ENCODE data around the gene KIAA0040.
"Not testable (repeated sequence)": the region's sequence is repeated elsewhere in the genome, so short reads cannot be mapped to it uniquely, and the experiment has no call there.

KIAA0040 gene

DNA sequence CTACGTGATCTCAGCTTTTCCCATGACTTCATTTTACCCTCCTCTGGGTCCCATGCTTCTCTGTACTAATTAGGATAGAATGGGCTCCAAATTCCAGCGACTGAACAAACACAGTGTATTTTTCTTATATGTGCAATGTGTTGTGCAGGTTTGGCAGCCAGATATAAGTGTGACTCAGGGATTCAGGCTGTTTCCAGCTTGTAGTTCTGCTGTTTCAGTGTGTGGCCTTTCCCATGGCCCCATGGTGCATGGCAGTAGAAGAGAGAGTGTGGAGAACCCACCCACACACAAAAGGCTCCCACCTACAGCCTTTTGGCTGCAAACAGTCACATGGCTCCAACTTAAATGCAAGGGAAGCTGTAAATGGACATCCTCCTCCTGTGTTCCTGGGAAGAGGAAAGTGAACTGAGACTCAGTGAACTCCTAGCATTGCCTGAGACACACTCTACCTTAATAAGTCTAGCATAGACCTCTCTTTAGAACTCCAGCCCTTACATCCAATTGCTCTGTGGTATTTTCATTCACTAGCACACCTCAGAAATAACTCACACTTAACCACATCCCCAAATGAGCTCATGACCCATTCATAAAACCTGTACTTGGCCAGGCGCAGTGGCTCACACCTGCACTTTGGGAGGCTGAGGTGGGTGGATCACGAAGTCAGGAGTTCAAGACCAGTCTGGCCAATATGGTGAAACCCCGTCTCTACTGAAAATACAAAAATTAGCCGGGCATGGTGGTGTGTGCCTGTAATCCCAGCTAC lies 58.7 kb downstream of the KIAA0040 start:
- no peak for DNase-seq

DNA sequence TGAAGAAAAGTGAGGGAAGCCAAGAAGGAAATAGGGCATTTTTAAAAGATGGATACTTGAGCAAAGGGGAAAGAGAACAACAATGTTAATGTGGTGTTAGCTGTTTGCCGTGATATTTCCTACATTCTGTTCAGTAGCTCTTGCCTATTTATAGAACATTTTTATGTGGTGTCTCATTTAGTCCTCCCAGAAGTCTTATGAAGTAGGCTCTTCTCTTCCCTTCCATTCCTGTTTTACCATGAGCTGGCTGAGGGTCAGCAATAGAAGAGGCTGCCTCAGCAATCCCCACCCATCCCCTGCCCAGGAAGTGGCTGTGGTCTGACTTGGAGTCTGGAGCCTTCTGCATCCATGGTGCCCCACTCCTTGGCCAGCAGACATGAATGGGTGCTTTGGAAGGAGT lies 60.1 kb downstream of the KIAA0040 start:
- no peak for DNase-seq

DNA sequence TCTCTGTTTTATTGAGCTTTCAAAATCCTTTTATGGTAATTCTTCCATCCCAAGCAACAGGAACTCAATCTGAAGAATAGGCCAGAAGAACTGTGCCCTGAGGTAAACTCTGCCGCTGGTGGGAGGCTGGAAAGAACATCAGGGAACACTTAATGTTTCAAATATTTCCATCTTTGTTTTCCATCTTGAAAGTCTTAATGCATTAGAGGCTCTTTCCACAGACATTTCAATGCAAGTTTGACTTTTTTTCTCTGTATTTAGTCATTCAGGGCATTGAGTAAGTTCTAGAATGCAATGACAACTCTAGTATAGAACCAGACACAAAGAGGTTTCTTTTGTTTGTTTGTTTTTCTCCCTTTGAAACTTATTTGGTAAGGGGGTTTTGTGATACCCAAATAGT lies 61.5 kb downstream of the KIAA0040 start:
- DNase-seq, result no peak

DNA sequence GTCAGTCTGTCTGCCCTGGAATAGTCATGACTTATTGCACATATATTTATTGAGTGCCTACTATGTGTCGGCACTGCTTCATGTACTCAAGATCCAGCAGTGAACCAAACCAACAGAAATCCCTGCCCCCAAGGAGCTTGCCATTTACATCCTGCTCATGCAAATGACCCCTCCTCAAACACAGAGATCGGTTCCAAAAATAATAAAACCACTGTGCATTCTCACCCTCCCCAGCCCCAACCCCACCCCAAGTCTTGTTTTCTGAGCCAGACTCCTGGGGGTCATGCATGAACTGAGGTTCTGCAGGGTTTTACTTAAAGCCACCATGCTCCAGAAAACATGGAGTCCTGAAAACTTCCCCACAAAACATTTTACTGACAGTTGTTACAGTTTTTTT lies 61.9 kb downstream of the KIAA0040 start:
- no peak for DNase-seq

DNA sequence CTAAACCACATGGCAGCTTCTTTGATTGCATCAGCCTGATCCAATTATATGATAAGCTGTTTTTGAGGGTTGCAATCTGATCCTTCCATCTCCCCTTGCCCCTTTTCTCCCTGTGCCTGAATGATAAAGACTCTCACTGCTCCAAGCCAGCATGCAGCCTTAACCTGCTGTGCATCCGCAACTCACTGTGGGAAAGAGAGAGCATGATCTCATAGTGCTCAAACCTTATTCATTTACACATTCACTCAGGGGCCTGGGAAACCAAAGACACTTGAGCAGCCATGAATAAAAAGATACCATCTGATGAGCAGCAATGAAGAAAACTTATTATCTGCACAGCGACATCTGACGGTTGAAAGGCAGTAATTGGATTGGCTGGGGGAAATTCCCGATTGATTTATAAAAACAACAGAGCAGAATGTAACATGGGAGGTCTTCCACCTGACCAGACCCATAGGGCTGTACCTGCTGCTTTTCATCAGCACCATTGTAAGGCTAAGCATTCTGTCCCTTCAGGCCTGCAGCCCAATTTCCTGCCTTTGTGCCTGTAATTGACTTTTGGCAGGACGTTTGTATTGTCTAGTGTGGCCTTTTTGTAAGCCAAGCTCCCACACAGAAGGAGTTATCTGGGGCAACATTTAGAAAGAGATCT lies 62.5 kb downstream of the KIAA0040 start:
- peak; percentile 19 for DNase-seq

DNA sequence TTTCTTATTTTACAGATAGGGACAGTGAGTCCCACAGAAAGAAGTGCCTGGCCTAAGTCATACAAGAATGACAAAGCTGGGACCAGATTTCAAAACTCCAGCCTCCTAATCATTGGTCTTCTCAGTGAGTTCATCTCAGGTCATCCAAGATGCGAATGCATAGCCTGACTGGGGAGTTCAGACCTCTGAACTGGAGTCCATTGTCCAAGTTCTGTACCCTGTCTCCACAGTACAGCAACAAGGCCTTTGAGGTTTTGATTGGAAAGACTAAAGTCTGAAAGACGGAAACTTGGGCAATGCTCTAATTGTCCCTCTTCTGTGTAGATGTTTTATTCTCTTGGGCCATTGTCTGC lies 63.0 kb downstream of the KIAA0040 start:
- no peak for DNase-seq

DNA sequence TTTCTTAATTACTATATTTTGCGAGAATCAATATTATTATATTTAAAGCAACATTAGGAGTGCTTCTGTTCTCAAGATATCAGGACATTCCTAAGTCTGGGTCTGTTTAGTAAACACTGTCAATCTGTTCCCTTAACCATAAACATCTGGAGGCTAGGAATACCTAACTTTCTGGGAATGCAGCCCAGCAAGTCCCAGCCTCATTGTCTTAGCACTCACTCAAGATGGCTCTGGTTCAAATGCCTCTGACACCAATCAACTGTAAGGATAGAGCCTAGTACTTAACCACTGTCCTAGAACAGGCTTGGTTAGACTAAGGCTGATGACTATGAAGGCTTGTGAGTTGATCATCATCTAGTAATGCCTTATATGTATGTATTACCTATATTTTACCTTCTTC lies 63.4 kb downstream of the KIAA0040 start:
- no peak for DNase-seq

DNA sequence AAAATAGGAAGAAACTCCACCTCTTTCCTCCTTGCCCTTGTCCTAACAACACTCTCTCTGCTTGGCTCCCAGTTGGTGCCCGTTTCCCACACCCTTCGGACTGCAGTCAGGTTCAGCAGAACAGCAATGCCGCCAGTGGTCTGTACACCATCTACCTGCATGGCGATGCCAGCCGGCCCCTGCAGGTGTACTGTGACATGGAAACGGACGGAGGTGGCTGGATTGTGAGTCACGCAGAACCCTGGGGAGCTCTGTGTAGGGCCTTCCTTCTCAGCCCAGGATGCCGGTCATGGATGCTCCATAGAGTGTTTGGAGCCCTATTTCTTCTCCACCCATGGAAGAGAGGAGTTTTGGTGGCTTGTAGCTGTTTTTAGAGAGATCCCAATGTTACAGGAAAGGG lies 64.1 kb downstream of the KIAA0040 start:
- no peak for DNase-seq

DNA sequence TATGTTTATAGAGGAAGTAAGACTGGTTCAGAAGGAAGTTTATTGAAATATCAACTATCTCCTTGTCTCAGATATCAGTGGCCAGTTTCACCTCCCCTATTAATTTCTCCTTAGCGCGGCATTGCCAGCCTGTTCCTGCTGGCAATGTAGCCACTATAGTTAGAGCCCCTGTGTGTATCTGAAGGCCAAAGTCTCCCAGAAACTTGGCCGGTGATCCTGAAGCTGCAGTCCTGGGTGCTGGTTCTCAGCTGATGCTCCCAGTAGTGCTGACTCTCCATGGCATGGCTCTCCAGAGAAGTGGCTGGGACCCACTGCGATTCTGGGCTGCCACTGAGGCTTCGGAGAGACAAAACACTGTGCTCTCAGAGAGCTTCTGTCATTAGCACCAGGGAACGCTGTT lies 65.0 kb downstream of the KIAA0040 start:
- no peak for DNase-seq

DNA sequence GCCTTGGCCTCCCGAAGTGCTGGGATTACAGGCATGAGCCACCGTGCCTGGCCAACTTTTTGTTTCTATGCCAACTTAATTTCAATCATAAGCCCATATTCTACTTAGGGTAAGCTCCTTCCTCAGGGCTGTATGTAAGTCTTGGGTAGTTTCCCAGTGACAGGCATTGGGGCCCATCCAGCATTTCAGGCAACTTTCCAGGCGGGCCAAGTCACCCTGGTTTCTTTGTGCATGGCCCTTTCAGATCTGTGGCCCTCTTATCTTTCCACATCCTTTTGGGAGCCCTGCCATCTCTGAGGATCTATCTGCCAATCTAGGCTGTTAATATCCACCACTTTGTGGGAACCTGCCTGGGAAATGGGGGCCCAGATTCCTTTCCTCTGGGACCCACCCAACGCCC lies 66.2 kb downstream of the KIAA0040 start:
- DNase-seq, result no peak

DNA sequence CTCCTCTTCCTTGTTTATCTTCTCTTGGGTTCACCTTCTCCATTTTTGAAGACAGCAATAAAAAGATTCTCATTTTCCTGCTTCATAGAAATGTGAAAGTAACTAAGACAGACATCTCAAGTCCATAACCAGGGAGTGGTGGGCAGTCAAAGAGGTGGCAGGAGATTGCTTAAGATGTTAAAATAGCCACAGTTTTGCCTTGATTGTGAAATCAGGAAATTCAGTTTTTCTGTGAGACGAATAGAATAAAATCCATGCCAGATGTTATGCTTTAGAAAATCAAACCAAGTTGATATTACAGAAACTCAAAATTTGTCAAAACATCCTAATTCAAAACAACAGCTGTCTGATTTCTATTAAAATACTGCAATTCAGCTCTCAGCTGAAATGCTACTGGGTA lies 67.7 kb downstream of the KIAA0040 start:
- no peak for DNase-seq

DNA sequence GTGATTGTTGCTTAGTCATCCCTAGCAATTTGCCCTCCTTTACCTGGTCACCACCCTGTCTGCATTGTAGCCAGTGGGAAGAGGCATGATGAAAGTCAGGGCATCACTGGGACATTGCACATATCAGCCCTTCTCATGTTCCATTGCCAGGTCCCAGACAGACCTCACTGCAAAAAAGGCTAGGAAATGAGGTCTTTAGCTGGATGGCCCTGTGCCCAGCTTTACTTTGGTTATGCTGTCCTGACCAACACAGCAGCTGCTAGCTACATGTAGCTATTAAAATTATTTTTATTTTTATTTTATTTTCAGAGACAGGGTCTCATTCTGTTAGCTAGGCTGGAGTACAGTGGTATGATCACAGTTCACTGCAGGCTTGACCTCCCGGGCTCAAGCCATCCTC lies 72.1 kb downstream of the KIAA0040 start:
- DNase-seq, result no peak

DNA sequence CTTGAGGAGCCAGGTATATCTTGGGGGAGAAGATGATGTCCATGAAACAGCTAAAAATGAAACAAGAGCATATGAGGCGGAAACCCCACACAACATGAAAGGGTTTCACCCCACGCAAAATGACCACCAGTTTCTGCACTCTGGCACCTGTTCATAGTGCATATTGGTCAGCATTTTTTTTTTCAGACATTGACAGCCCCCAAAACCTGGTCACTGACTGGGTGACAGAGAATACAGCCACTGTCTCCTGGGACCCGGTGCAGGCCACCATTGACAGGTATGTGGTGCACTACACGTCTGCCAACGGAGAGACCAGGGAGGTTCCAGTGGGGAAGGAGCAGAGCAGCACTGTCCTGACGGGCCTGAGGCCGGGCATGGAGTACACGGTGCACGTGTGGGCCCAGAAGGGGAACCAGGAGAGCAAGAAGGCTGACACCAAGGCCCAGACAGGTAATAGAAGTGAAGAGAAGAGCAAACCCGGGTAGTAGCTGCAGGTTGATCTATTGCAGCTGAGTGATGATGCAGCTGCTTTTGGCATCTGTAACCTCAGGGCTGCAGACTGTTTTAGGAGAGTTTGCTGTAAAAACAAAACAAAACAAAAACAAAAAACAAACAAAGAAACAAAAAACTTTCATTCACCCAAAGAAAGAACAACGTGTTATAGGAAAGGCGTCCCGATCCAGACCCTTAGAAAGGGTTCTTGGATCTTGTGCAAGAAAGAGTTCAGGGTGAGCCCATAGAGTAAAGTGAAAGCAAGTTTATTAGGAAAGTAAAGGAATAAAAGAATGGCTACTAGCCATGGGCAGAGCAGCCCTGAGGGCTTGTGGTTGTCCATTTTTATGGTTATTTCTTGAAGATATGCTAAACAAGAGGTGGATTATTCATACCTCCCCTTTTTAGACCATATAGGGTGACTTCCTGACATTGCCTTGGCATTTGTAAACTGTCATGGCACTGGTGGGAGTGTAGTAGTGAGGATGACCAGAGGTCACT lies 73.9 kb downstream of the KIAA0040 start:
- no peak for DNase-seq

DNA sequence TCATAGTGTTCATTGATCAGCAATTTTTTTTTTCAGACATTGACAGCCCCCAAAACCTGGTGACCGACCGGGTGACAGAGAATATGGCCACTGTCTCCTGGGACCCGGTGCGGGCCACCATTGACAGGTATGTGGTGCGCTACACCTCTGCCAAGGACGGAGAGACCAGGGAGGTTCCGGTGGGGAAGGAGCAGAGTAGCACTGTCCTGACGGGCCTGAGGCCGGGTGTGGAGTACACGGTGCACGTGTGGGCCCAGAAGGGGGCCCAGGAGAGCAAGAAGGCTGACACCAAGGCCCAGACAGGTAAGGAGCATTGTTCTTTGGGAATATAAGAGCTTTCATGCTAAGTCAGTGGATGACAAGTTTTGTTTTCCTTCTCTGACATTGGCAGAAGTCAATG lies 75.7 kb downstream of the KIAA0040 start:
- no peak for DNase-seq

DNA sequence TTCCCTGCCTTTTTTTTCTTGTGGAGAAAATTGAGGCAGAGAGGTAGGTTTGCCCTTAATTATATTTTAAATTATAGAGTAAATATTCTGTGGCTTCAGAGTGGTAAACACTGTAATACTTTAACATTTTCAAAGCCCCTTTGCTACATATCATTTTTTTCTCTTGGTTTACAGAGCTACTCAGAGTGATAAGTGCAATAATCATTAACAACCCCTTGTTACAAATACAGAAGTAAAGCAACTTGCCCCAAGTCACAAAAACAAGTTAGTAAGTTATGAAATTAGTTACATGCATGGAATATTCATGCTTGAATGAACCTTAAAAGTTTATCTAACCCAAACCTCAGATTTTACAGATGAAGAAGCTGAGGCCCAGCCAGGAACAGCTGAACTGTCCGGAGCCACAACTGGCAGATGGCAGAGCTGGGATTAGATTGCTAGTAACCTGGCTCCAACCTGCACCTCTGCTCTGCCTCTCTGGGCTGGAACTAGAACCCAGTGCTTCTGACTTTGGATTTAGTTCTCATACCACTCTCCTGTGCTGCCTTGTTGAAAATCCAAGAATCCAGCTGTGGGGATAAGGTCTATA lies 76.3 kb downstream of the KIAA0040 start:
- no peak for DNase-seq

DNA sequence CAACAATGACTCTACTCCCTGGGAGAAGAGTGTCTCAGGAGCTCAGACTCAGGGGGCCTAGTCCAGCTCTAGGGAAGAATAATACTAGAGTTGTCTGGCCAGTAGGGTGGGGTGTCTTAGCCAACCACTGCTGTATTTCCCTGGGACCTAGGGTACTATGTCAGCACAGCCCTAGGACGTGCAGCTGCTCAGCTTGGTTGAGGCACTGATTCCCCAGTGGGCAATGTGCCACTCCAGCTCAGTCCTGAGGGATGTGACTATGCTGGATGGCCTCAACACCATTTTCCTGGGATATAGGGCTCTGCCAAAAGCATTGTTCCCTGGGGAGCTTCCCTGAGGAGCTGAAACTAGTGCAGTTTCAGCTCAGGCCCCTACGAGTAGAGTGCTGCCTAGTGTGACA lies 77.6 kb downstream of the KIAA0040 start:
- no peak for DNase-seq

DNA sequence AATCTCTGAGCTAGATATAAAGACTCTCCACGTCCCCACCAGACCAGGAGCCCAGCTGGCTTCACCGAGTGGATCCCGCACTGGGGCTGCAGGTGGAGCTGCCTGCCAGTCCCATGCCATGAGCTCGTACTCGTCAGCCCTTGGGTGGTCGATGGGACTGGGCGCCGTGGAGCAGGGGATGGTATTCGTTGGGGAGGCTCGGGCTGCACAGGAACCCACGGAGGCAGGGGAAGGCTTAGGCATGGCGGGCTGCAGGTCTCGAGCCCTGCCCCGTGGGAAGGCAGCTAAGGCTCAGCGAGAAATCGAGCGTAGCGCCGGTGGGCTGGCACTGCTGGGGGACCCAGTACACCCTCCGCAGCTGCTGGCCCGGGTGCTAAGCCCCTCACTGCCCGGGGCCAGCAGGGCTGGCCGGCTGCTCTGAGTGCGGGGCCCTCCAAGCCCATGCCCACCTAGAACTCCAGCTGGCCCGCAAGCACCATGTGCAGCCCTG lies 84.2 kb downstream of the KIAA0040 start:
- not testable (repeated sequence) for DNase-seq
